SK-N-SH treated with all-trans-retinoic acid at 6 μM for 48 hours (cell line): ENCODE data around the gene GABBR2.

Source experiments
- ARNTL ChIP-seq: fragments of 450-650 bp; formaldehyde crosslinking; IDR thresholded peaks from 2 replicates; pipeline ENCODE4 v1.5.0; 2020; ENCODE audit warnings: low read depth, mild to moderate bottlenecking, moderate library complexity, borderline replicate concordance
- BACH2 ChIP-seq: fragments of 250-450 bp; sonication (Bioruptor Pico); IDR thresholded peaks from 2 replicates; pipeline ENCODE4 v1.9.0; 2021; ENCODE audit warnings: mild to moderate bottlenecking, borderline replicate concordance
- CSDC2 ChIP-seq: fragments of 250-450 bp; sonication (Bioruptor Pico); IDR thresholded peaks from 2 replicates; pipeline ENCODE4 v1.5.0; 2020; ENCODE audit warnings: mild to moderate bottlenecking, moderate library complexity
- ESRRG ChIP-seq: fragments of 250-450 bp; sonication (Bioruptor Pico); IDR thresholded peaks from 2 replicates; pipeline ENCODE4 v1.6.1; 2021; ENCODE audit warnings: mild to moderate bottlenecking
- ISL1 ChIP-seq: fragments of 250-450 bp; sonication (Bioruptor Pico); IDR thresholded peaks from 2 replicates; pipeline ENCODE4 v2.1.2; 2022; ENCODE audit warnings: mild to moderate bottlenecking, moderate library complexity
- PPARA ChIP-seq: fragments of 250-450 bp; sonication (Bioruptor Pico); IDR thresholded peaks from 2 replicates; pipeline ENCODE4 v1.5.0; 2020; ENCODE audit warnings: mild to moderate bottlenecking, borderline replicate concordance
- RARB ChIP-seq: fragments of 250-450 bp; sonication (Bioruptor Pico); IDR thresholded peaks from 2 replicates; pipeline ENCODE4 v1.8.0; 2021; ENCODE audit warnings: mild to moderate bottlenecking, moderate library complexity
- TCF4 ChIP-seq: fragments of 250-450 bp; sonication (Bioruptor Pico); IDR thresholded peaks from 2 replicates; pipeline ENCODE4 v1.8.0; 2021; ENCODE audit warnings: mild to moderate bottlenecking, moderate library complexity, borderline replicate concordance
- ZFP3 ChIP-seq: fragments of 250-450 bp; sonication (Bioruptor Pico); IDR thresholded peaks from 2 replicates; pipeline ENCODE4 v1.5.0; 2020; ENCODE audit warnings: mild to moderate bottlenecking, moderate library complexity
- ZFP30 ChIP-seq: fragments of 450-650 bp; formaldehyde crosslinking; IDR thresholded peaks from 2 replicates; pipeline ENCODE4 v1.5.0; 2022; ENCODE audit warnings: mild to moderate bottlenecking, moderate library complexity
- ZNF565 ChIP-seq: fragments of 450-650 bp; formaldehyde crosslinking; conservative IDR thresholded peaks from 2 replicates; pipeline ENCODE4 v1.5.0; 2020; ENCODE audit warnings: low read depth, mild to moderate bottlenecking, moderate library complexity
- ZNF8 ChIP-seq: fragments of 450-650 bp; formaldehyde crosslinking; IDR thresholded peaks from 2 replicates; pipeline ENCODE4 v1.5.0; 2020; ENCODE audit warnings: mild to moderate bottlenecking, moderate library complexity
- TF ChIP-seq, protein P1 (sequence below): fragments of 250-450 bp; sonication (Bioruptor Pico); IDR thresholded peaks from 2 replicates; pipeline ENCODE4 v1.8.0; 2020; ENCODE audit warnings: mild to moderate bottlenecking, moderate library complexity, borderline replicate concordance
- TF ChIP-seq, protein P2 (sequence below): fragments of 250-450 bp; sonication (Bioruptor Pico); IDR thresholded peaks from 2 replicates; pipeline ENCODE4 v1.5.1; 2021; ENCODE audit warnings: mild to moderate bottlenecking, moderate library complexity

DNA sequence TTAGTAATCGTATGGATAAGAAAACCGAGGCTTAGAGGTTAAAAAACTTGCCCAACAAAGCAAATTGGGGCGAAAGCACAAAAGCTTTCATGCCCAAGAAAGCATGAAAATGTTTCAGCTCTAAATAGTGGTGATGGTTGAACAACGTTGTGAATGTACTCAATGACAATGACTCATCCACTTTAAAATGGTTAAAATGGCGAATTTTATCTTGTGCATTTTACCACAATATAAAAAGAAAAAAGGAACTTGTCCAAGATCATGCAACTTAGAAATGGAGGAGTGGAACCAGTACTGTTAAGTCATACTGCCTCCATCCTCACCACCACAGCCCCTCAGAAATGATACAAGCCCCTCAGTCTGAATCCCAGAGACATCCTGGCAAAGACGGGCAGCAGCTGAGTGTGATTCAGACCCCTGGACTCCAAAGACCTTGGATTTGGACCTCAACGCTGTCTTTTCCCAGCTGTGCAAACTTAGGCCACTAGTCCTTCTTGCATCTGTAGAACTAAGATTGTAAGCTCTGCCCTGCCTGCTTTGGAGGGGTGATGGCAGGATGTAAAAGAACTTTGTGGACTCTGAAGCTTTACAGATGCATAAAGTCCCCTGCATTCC is 158.4 kb downstream of the GABBR2 start:
- TF ChIP-seq PPARA (CRISPR knock-in tag) = no peak
- TF ChIP-seq ISL1 (CRISPR knock-in tag) = no peak
- TF ChIP-seq, protein P1, sequence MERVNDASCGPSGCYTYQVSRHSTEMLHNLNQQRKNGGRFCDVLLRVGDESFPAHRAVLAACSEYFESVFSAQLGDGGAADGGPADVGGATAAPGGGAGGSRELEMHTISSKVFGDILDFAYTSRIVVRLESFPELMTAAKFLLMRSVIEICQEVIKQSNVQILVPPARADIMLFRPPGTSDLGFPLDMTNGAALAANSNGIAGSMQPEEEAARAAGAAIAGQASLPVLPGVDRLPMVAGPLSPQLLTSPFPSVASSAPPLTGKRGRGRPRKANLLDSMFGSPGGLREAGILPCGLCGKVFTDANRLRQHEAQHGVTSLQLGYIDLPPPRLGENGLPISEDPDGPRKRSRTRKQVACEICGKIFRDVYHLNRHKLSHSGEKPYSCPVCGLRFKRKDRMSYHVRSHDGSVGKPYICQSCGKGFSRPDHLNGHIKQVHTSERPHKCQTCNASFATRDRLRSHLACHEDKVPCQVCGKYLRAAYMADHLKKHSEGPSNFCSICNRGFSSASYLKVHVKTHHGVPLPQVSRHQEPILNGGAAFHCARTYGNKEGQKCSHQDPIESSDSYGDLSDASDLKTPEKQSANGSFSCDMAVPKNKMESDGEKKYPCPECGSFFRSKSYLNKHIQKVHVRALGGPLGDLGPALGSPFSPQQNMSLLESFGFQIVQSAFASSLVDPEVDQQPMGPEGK (CRISPR knock-in tag) = no peak
- TF ChIP-seq TCF4 (CRISPR knock-in tag) = no peak
- TF ChIP-seq, protein P2, sequence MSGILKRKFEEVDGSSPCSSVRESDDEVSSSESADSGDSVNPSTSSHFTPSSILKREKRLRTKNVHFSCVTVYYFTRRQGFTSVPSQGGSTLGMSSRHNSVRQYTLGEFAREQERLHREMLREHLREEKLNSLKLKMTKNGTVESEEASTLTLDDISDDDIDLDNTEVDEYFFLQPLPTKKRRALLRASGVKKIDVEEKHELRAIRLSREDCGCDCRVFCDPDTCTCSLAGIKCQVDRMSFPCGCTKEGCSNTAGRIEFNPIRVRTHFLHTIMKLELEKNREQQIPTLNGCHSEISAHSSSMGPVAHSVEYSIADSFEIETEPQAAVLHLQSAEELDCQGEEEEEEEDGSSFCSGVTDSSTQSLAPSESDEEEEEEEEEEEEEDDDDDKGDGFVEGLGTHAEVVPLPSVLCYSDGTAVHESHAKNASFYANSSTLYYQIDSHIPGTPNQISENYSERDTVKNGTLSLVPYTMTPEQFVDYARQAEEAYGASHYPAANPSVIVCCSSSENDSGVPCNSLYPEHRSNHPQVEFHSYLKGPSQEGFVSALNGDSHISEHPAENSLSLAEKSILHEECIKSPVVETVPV (CRISPR knock-in tag) = no peak
- no peak for TF ChIP-seq RARB (CRISPR knock-in tag)
- no peak for TF ChIP-seq CSDC2 (CRISPR knock-in tag)
- no peak for TF ChIP-seq ZFP3 (CRISPR knock-in tag)
- no peak for TF ChIP-seq ZFP30
- TF ChIP-seq BACH2 (CRISPR knock-in tag) = no peak
- TF ChIP-seq ARNTL (CRISPR knock-in tag) = no peak
- no peak for TF ChIP-seq ZNF8
- TF ChIP-seq ESRRG (CRISPR knock-in tag) = no peak
- TF ChIP-seq ZNF565 = no peak
